Fibroblast of gingiva (primary cell): ENCODE results near the gene PKP1.

Experiments used
- DNase-seq: peaks from one replicate; pipeline ENCODE4 v3.0.0-alpha.2; 2011; ENCODE audit warnings: low read depth

Gene PKP1

GRCh38 chr1:201328576-201328975 lies 45.3 kb downstream of the PKP1 start:
- no peak for DNase-seq

- peak; percentile 29 for DNase-seq
Measured at GRCh38 chr1:201329286-201329685, 46.0 kb downstream of the PKP1 start.

GRCh38 chr1:201329801-201330200 lies 46.5 kb downstream of the PKP1 start:
- DNase-seq, result peak; percentile 10

GRCh38 chr1:201330541-201330940 lies 47.2 kb downstream of the PKP1 start:
- DNase-seq, result no peak

GRCh38 chr1:201331166-201331565 lies 47.9 kb downstream of the PKP1 start:
- no peak for DNase-seq

- no peak for DNase-seq
Measured at GRCh38 chr1:201332021-201332420, 48.7 kb downstream of the PKP1 start.

DNA sequence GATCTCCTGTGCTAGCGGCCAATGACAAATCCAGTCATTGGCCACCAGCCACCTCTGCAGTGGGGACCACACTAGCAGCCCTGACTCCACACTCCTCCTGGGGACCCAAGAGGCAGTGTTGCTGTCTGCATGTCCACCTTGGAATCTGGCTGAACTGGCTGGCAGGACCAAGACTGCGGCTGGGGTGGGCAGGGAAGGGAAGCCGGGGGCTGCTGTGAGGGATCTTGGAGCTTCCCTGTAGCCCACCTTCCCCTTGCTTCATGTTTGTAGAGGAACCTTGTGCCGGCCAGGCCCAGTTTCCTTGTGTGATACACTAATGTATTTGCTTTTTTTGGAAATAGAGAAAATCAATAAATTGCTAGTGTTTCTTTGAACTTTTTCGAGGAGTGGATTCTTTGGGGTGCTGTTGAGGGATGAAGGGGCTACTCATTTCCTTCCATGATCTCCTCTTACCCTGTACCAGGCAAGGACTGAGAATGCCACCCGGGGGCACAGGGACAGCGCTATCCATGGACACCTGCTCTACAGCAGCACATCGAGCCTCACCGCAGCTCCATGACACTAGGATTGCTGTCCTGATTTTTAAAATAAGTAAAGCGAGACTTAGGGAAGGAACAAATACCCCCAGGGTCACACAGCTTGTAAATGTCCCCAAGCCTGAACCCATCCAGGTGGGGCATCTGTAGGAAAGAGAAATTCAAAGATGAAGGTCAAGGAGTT lies 49.5 kb downstream of the PKP1 start:
- DNase-seq, result no peak

DNA sequence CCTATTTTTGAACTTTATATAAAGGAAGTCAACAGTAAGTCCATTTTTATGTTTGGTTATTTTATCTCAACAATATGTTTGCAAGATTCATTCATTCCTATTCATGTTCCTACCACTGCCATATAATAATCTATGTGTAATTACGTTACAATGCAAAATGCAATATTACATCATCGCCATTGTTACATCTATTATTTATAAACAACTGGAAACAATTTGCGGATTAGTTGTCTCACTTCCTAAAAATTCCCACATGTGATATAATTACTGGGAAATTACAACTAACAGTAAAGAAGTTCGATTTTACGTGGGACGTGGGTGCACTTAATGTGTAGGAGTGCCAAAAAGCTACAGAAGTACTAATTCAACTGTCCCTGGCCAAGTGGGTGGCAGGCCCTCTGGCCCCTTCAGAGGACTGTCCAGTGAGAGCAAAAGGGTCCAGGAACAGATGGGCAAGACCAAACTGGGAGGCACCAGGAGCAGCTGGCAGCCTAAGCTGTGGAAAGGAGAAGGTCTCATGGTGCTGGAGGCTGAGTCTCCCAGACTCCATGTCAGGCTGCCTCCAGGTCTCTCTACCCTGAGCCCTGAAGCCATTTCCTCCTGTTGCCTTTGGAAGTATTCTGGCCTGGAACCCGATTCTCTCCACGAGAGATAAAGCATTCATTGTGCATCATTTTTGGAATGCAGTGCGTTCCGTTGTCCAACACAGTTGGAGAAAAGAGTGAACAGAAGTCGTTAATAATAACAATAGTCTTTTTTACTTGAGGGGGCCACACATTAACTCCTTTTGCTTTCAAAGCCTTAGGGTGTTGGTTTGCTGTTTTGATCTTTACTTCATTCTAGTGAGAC lies 51.2 kb downstream of the PKP1 start:
- DNase-seq, result no peak

DNA sequence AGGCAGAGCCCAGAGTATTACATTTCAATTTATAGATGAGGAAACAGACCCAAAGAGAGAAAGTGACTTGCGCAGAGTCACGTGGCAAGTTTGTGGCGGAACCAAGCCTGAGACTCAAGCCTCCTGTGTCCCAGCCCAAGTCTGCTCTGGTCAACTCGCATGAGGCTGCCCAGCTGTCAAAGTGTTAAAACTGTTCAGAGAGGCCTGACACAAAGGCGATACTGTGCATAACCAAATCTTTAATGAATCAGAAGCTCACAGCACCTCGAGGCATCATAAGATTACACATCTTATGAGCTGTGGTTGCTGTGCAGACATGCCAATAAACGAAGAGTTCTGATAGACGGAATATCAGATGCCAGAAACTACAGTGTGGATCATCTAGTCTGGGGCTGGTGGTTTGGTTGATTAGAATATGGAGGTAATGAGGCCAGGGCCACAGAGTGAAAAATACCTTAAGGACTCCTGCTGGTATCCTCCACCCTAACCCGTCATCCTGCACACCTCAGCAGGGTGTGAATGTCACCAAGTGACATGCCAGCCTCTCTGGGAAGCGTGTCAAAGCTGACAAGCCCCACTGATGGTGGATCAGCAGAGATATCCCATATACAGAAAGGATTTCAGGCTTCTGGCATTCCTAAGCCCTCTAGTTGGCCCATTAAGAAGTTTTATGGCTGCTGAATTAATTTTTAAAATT lies 52.0 kb downstream of the PKP1 start:
- no peak for DNase-seq

- no peak for DNase-seq
Measured at GRCh38 chr1:201335901-201336300, 52.6 kb downstream of the PKP1 start.

DNA sequence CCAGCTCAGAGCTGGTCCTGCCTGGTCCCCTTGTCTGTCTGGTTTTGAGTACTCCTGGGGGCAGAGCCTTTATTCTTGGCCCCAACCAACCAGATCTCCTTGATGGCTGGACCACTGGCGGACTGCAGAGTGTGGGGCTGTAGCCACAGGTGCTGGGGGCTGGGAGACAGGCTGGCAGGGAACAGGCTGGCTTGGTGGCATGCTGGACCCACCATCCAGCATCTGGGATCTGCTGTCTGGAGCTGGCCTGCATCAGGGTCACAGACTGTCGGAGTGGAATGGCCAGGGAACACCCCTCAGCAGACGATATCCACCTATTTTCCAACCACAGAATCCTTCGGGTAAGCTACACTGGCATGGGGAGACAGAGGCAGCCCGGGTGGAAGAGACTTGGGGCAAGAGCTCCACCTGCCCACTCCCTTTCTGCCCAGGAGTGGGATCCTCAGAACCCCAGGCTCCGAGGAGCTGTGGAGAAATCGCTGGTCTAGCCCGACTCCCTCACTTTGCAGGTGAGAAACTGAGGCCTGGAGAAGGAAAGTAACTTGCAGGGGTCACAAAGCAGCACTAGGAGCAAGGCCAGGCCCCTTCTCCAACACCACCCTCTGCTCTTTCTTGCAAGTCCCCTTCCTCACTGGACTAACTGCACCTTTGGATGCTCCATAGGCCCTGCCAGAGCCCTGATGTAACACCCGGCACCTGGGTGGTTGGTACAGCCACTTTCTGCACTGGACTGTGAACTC lies 53.6 kb downstream of the PKP1 start:
- no peak for DNase-seq

GRCh38 chr1:201341377-201341776 lies 58.1 kb downstream of the PKP1 start:
- no peak for DNase-seq

DNA sequence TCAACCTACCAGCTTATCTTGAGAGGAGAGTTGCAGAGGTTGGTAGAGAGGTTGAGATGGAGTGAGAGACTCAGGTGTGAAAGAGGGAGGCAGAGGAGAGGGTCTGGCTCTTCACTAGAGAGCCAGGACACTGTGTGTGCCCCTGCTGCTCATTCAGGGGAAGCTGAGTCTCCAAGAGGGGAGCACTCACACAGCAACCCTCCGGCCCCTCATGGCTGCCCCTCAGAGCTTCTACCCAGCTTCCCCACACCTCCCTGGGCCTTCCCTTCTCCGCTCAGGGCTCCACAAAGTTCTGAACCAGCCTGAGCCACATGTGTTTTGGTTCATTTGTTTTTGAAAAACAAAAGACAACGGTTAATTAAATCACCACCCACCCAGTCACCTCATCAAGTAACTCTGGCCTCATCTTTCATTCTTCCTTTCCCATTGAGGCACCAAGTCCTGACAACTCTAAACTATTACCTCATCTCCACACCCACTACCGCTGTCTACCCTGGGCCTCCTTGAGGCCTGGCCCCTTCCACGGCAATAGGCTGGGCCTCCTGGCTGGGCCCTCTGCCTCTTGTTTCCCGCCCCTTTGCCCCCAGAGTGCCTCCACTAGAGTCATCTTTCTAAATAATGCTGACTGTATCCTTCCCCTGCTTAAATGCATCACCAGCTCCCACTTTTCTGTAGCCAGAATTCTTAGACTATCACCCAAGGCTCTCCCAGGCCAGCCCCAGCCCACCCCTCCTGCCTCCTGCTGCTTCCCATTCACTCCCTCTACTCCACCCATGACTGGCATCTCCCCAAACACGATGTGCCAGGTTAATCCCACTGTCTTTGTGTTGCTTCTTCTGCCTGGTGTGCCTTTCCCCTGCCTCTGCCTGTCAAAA lies 61.1 kb downstream of the PKP1 start:
- DNase-seq, result no peak

- DNase-seq, result no peak
Measured at GRCh38 chr1:201345081-201345355, 61.7 kb downstream of the PKP1 start.

GRCh38 chr1:201346337-201346939 lies 63.1 kb downstream of the PKP1 start:
- DNase-seq, result peak; percentile 35

- DNase-seq, result no peak
Measured at GRCh38 chr1:201346987-201347386, 63.7 kb downstream of the PKP1 start.

DNA sequence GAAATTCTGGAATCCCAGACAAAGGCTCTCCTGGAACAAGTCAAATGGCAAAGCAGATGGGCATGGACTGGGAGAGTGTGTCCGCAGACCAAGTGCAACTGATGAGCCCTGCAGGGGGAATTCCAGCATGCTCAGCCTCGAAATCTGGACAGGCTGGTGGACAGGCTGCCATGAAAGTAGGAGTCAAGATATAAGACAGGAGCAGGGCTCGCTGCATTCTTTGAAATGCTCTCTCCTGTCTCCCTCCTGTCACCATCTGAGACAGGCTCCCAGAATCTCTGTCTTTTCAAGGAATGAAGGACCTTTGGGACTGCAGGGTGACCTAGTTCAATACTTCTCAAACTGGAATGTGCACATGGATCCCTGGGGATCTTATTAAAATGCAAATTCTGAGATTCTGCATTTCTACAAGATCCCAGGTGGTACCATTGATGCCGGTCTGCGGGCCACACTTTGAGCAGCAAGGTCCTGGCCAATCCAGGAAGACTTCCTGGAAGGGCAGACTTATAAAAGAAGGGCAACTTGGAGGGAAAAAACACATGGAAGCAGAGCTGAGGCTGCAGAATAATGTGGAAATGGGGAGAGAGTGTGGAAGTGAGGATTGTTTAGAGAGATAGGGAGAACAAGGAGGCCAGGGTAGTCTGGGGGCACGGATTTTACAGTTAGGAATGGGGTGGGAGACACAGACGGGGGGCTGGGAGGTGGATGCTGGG lies 64.3 kb downstream of the PKP1 start:
- DNase-seq, result no peak

GRCh38 chr1:201348211-201348566 lies 64.9 kb downstream of the PKP1 start:
- peak; percentile 19 for DNase-seq

DNA sequence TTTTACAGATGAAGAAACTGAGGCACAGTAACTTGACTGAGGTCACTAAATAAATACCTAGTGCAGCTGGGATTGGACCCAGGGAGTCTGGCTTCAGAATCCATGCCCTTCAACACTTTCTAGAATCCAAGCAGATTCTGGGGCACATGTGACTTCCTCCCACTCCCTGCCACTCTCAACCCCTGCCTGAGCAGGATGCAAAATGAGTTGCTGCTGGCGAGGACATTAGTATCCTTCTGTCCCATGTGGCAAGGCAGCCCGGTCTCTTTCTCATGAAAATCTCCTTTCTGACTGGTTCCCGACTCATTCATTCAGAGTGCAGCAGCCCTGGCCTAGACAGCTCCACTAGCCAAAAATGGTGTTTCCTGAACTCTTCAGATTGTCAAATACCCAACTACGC lies 65.8 kb downstream of the PKP1 start:
- no peak for DNase-seq

GRCh38 chr1:201350361-201350725 lies 67.0 kb downstream of the PKP1 start:
- DNase-seq, result no peak

GRCh38 chr1:201350884-201351283 lies 67.6 kb downstream of the PKP1 start:
- no peak for DNase-seq
